Measurements from ENCODE around the gene IGFL1.
"Not testable (repeated sequence)": the region's sequence is repeated elsewhere in the genome, so short reads cannot be mapped to it uniquely, and the experiment has no call there.

The IGFL1 gene

DNA sequence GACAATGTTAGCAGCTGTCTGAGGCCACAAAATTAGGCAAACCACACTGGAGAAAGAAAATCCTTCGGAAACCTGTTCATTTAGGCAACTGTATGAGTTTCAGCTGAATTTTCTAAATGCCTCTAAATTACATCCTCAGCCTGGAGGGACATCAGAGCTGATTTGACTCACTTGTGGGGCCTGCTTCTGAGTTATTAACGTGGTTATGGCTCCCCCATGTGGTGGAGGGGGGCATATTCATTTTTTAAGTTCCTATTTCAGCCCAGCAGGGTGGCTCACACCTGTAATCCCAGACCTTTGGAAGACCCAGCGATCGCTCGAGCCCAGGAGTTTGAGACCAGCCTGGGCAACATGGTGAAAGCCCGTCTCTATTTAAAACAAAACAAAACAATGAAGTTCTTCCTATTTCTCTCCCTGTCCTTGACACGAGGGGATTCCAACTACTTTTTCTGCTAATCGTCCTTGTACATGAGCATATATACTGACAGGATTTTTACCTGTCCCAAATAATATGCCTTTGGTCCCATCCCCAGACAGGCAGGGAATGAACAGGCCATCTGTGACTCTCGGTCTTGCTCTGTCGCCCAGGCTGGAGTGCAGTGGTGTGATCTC is 35.8 kb downstream of the IGFL1 start:
- peak; percentile 51 for DNase-seq (ENCODE audit: low read depth in 2 of 2)

DNA sequence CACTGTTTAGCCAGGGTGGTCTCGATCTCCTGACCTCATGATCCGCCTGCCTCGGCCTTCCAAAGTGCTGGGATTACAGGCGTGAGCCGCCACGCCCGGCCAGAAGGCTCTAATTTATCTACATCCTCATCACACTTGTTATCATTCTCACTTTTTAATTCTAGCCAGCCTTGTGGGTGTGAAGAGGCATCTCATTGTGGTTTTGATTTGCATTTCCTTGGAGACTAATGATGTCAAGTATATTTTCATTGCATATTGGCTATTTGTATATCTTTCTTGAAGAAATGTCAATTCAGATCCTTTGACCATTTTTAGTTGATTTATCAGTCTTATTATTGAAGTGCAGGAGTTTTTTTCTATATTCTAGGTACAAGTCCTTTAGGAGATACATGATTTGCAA is 39.6 kb downstream of the IGFL1 start:
- no peak for DNase-seq (ENCODE audit: low read depth in 2 of 2)

DNA sequence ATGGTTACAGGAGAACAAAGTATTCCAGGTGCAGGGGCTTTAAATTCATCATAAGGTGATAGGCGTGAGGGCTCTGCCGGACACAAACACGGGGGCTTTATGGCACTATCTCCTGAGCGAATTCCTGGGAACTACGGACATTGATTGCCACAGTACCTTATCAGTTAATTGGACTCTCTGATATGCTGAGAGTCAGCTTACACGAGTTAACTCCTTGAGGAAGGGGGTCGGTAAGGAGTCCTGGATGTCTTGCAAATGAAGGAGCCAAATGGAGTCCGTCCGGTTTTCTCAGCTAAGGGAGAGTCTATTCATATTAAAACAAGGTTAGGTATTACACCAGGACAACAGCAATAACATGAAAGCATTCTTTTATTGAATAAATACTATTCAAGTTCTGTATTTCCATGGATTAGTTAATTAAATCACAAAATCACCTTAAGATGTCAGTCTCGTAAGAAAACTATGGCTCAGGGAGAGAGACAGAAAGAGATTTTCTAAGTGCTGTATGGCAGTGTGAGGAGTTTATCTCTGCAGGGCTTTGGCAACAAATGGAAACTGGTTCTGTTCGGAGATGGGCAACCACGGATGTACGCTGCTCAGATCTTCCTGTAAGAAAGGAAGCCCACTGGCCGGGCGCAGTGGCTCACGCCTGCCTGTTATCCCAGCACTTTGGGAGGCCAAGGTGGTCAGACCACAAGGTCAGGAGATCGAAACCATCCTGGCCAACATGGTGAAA is 41.1 kb downstream of the IGFL1 start:
- DNase-seq (ENCODE audit: low read depth in 2 of 2) = no peak

DNA sequence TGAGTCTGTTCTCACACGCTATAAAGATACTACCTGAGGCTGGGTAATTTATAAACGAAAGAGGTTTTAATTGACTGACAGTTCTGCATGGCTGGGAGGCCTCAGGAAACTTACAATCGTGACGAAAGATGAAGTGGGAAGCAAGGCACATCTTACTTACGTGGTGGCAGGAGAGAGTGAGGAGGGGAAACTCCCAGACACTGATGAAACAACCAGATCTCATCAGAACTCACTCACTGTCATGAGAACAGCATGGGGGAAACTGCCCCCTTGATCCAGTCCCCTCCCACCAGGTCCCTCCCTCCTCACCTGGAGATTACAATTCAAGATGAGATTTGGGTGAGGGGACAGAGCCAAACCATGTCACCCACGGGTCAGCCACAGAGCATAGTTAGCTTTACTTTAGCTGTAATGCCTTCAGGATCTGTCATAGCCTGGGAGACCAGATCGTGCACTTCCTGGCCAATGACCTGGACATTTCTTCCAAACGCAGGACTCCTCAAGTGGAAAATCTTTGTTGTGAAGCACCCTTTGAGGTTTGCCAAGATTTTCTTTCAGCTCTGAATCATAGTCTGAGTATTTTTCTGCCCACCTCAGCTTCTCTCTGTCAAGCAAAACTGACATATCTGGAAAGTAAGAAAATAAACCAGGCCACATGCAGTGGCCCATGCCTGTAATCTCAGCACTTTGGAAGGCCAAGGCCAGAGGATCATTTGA is 42.1 kb downstream of the IGFL1 start:
- no peak for DNase-seq (ENCODE audit: low read depth in 2 of 2)

DNA sequence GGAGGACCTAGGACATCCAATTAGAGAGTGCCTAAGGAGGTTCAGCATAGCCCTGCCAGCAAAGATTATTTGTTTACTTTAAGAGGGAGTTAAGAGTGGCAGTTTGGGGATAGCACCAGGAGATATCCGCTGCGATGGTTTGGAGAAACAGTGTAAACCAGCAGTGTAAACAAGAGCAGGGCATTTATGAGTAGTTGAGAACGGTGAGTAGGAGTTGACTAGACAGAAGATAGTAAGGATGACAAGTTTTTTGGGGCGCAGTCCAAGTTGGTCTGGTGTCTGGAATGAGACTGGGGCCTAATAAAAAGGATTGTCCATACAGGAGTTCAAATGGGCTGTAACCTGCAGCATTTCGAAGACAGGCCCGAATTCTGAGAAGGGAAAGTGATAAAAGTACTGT is 44.4 kb downstream of the IGFL1 start:
- DNase-seq (ENCODE audit: low read depth in 2 of 2) = not testable (repeated sequence)

DNA sequence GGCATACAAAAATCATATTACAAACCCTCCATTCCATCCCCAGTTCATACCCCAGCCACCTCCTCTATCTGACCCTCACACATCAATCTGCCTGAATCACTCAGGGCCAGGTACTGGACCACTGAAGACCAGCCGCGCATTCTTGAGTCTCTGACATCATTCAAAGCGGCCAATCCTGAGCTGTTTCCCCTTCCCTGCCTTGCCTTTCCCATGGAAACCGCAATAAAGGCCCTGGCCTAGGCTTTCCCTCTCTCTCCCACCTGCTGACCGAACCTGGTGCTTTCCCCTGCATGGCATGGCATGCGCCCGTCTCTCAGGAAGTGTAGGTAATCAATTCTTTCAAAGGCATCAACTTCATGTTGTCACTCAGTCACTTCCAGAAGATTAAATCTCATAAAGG is 49.6 kb downstream of the IGFL1 start:
- no peak for DNase-seq (ENCODE audit: low read depth in 2 of 2)

All from stimulated activated CD4-positive, alpha-beta T cell treated with anti-CD3 and anti-CD28 coated beads, Interleukin-1b, Interleukin-23, amount 100 ng/mL, for 1 hour (primary cell).